OCI-LY7 (cell line): ENCODE measurements around the gene GYPC. TPM values are rescaled to one million over a fixed set of nuclear protein-coding genes. Genes with fewer than 3 reads are reported as not detected.

ENCODE experiments used
- BruUV-seq: library from RNA; stranded (reverse); fragments of 400-500 nt; replicated peaks from 2 replicates; lab custom pipeline; 2021; lab: Mats Ljungman, UMichigan
- CTCF ChIA-PET: fragments of 300-600 bp; sonication (Branson Sonifier 250); formaldehyde crosslinking; loops from one replicate; lab custom pipeline; 2022; ENCODE audit warnings: antibody characterized with exemption; ENCODE audit not compliant: unreplicated experiment; lab: Charles Lee
- POLR2A ChIA-PET: fragments of 300-600 bp; sonication (Branson Sonifier 250); formaldehyde crosslinking; loops from one replicate; lab custom pipeline; 2022; ENCODE audit warnings: antibody characterized with exemption; lab: Charles Lee
- DNase-seq: peaks from one replicate; pipeline ENCODE4 v3.0.0-alpha.2; 2015; ENCODE audit warnings: low spot score
- H2AFZ ChIP-seq: fragments of 200-600 bp; sonication (generic), shearing (Covaris generic); 2 replicates; pipeline ENCODE4 v1.6.1; 2014; ENCODE audit warnings: mild to moderate bottlenecking, antibody characterized with exemption, low read length, moderate library complexity
- H3K27ac ChIP-seq: fragments of 200-600 bp; sonication (generic); 2 replicates; pipeline ENCODE4 v1.5.1; 2014; ENCODE audit warnings: mixed run types, low read depth, mild to moderate bottlenecking, moderate library complexity, low read length, inconsistent platforms; ENCODE audit not compliant: poor library complexity, severe bottlenecking
- H3K36me3 ChIP-seq: fragments of 200-600 bp; sonication (generic); 2 replicates; pipeline ENCODE4 v1.6.1; 2014; ENCODE audit warnings: mild to moderate bottlenecking, antibody characterized with exemption, low read length, moderate library complexity, mixed read lengths; ENCODE audit not compliant: insufficient read depth
- H3K4me1 ChIP-seq: fragments of 200-600 bp; sonication (generic); 2 replicates; pipeline ENCODE4 v1.5.1; 2014; ENCODE audit warnings: mild to moderate bottlenecking, low read length; ENCODE audit not compliant: insufficient read depth, poor library complexity, severe bottlenecking
- H3K4me2 ChIP-seq: fragments of 200-600 bp; sonication (generic); 2 replicates; pipeline ENCODE4 v1.6.1; 2014; ENCODE audit warnings: mild to moderate bottlenecking, low read length
- H3K4me3 ChIP-seq: fragments of 200-600 bp; sonication (generic); 2 replicates; pipeline ENCODE4 v1.5.1; 2014; ENCODE audit warnings: mild to moderate bottlenecking, low read depth, low read length; ENCODE audit not compliant: poor library complexity, severe bottlenecking
- H3K79me2 ChIP-seq: fragments of 200-600 bp; sonication (generic); 2 replicates; pipeline ENCODE4 v1.6.1; 2016; ENCODE audit warnings: low read depth, mild to moderate bottlenecking, low read length, moderate library complexity, mixed read lengths; ENCODE audit not compliant: insufficient read depth
- H3K9me2 ChIP-seq: fragments of 200-600 bp; sonication (generic); 2 replicates; pipeline ENCODE4 v1.6.1; 2016; ENCODE audit warnings: mild to moderate bottlenecking, low read length, mixed read lengths; ENCODE audit not compliant: insufficient read depth
- H3K9me3 ChIP-seq: fragments of 200-600 bp; sonication (generic); 2 replicates; pipeline ENCODE4 v1.6.1; 2014; ENCODE audit warnings: mild to moderate bottlenecking, mixed run types, low read length, mixed read lengths
- H4K20me1 ChIP-seq: fragments of 200-600 bp; sonication (generic); 2 replicates; pipeline ENCODE4 v1.6.1; 2014; ENCODE audit warnings: mild to moderate bottlenecking, antibody characterized with exemption, low read length, moderate library complexity, mixed read lengths; ENCODE audit not compliant: insufficient read depth
- EZH2phosphoT487 ChIP-seq: fragments of 200-600 bp; sonication (generic); IDR thresholded peaks from 2 replicates; pipeline ENCODE4 v1.6.1; 2018; ENCODE audit warnings: low read depth, borderline replicate concordance, mild to moderate bottlenecking, mixed run types, antibody characterized with exemption, low read length, moderate library complexity, mixed read lengths
- intact Hi-C: fragments of 100-400 bp; cut with micrococcal nuclease; formaldehyde crosslinking; loops from one replicate; pipeline ENCODE4 v1.10.0; 2022; ENCODE audit not compliant: unreplicated experiment
- total RNA-seq, 2 experiments: library from RNA; depleted of rRNA in 1 of 2; stranded (reverse); fragments of >200 nt in 1 of 2; shearing (Covaris generic) in 1 of 2; gene quantifications; 2 replicates each; pipeline ENCODE4 v1.2.3, GENCODE V29; 2014 to 2022
- TF ChIP-seq, protein P1 (sequence below): fragments of 200-600 bp; sonication (generic); conservative IDR thresholded peaks from 2 replicates; pipeline ENCODE4 v1.5.1; 2014; ENCODE audit warnings: mild to moderate bottlenecking, antibody characterized with exemption, low read length, moderate library complexity, mixed read lengths

Gene GYPC
- total RNA-seq, 2 experiments from 2014 or later, result 96.4 to 154 TPM

DNA sequence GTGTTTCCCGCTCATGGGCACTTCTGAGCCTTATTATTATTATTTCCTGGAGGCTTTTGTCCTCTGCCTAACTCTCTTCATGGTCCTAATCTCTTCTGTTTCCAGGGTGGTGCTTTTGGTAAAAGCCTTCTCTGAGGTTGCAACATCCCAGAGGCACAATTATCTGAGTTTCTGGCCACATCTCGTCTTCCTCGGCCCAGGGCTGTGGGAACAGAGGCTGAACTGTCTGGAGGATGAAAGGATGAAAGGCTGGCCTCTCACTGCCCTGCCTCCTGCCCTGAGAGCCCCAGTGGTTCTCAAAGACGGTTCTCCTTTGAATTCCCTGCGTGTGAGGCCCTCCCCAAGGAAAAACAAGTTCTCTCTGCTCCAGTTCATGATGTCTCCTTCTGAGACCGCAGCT lies 13.8 kb downstream of the GYPC start:
- H3K9me2 ChIP-seq, result no peaks in the 10 kb centered on the region
- ChIA-PET CTCF (no interaction called here), POLR2A (no interaction called here)
- no peak overlapping the region for H3K4me2 ChIP-seq
- no TSS peak for BruUV-seq
- no peak overlapping the region for H2AFZ ChIP-seq
- H3K4me3 ChIP-seq, result no peak overlapping the region
- peaks cover 29% of the 10 kb centered on the region for H3K4me1 ChIP-seq
- intact Hi-C loops, result no loop called here
- no peak overlapping the region for H3K27ac ChIP-seq
- H4K20me1 ChIP-seq, result no peaks in the 10 kb centered on the region; the same call in 1 of the 2 replicates
- 0 out of 2 replicates have a peak, but pooled peaks cover 3% of the 10 kb centered on the region for H3K9me3 ChIP-seq
- H3K79me2 ChIP-seq, result peaks cover 34% of the 10 kb centered on the region
- no peak for DNase-seq
- TF ChIP-seq EZH2phosphoT487, result no peak
- TF ChIP-seq, protein P1, sequence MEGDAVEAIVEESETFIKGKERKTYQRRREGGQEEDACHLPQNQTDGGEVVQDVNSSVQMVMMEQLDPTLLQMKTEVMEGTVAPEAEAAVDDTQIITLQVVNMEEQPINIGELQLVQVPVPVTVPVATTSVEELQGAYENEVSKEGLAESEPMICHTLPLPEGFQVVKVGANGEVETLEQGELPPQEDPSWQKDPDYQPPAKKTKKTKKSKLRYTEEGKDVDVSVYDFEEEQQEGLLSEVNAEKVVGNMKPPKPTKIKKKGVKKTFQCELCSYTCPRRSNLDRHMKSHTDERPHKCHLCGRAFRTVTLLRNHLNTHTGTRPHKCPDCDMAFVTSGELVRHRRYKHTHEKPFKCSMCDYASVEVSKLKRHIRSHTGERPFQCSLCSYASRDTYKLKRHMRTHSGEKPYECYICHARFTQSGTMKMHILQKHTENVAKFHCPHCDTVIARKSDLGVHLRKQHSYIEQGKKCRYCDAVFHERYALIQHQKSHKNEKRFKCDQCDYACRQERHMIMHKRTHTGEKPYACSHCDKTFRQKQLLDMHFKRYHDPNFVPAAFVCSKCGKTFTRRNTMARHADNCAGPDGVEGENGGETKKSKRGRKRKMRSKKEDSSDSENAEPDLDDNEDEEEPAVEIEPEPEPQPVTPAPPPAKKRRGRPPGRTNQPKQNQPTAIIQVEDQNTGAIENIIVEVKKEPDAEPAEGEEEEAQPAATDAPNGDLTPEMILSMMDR, result no peak
- peaks cover 34% of the 10 kb centered on the region for H3K36me3 ChIP-seq

DNA sequence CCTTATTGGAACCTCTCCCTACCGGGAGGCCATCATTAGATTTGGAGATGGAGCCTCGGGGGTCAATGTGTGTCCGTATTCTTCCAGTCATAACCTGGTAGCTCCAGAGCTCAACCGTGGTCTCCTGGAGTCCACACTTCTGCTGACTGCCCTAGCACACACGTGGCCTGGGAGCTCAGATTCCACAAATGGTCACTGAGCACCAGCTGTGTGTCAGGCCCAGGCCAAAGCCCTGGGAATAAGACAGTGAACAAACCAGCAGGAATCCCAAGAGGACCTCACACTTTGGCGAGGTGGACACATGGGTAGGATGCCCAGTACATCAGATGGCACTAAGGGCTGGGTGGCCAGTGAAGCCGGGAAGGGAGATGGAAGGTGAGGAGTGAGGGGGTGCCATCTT lies 15.5 kb downstream of the GYPC start:
- TF ChIP-seq, protein P1, result no peak
- no peak for TF ChIP-seq EZH2phosphoT487
- POLR2A ChIA-PET, result no interaction called here
- intact Hi-C loops, result no loop called here
- no peak overlapping the region for H3K27ac ChIP-seq
- H3K4me2 ChIP-seq, result no peak overlapping the region
- BruUV-seq, result no TSS peak
- H3K9me2 ChIP-seq, result no peaks in the 10 kb centered on the region
- no peaks in the 10 kb centered on the region; the same call in 1 of the 2 replicates for H4K20me1 ChIP-seq
- H3K4me1 ChIP-seq, result peaks cover 11% of the 10 kb centered on the region
- peaks cover 52% of the 10 kb centered on the region for H3K36me3 ChIP-seq
- CTCF ChIA-PET, result no interaction called here
- no peak overlapping the region for H2AFZ ChIP-seq
- peaks cover 20% of the 10 kb centered on the region; the same call in 1 of the 2 replicates for H3K79me2 ChIP-seq
- H3K9me3 ChIP-seq, result peaks cover 20% of the 10 kb centered on the region; the same call in 1 of the 2 replicates
- DNase-seq, result no peak
- no peak overlapping the region for H3K4me3 ChIP-seq

DNA sequence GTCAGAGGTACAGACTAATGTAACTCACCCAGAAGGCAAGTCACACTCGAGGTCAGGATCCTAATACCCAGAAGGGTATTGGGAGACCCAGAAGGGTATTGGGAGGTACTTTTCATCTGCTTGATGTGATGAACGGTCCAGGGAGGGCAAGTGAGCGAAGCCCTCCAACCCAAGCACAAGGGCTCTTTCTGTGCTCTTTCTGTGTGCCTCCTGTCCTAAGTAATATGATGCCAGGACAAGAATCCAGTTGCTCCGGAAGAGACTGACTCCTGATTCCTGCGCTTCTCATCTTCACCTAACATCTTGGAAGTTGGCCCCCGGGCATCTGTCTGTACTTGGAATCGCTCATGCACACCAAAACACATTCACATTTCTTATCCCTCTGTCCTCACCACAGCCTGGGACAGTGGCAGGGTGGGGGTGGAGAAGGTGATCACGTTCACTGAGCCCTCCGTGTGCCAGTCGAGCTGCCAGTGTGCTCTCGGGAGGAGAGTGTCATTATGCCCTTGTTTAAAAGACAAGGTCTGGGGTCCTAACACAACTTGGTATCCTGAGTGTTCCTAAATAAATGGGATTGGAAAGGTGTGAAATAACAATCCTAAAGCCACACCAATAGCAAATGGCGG lies 17.1 kb downstream of the GYPC start:
- no peak overlapping the region for H2AFZ ChIP-seq
- CTCF ChIA-PET, result no interaction called here
- DNase-seq, result no peak
- peaks cover 4% of the 10 kb centered on the region for H3K4me1 ChIP-seq
- peaks cover 7% of the 10 kb centered on the region; the same call in 1 of the 2 replicates for H3K79me2 ChIP-seq
- TF ChIP-seq, protein P1, result no peak
- TF ChIP-seq EZH2phosphoT487, result no peak
- H3K4me3 ChIP-seq, result no peak overlapping the region
- H4K20me1 ChIP-seq, result no peaks in the 10 kb centered on the region; the same call in 1 of the 2 replicates
- POLR2A ChIA-PET, result no interaction called here
- H3K36me3 ChIP-seq, result peaks cover 53% of the 10 kb centered on the region
- no peak overlapping the region for H3K27ac ChIP-seq
- H3K9me2 ChIP-seq, result no peaks in the 10 kb centered on the region
- no TSS peak for BruUV-seq
- no peak overlapping the region for H3K4me2 ChIP-seq
- H3K9me3 ChIP-seq, result peaks cover 21% of the 10 kb centered on the region; the same call in 1 of the 2 replicates
- intact Hi-C loops, result no loop called here
